NCI-H2171 treated with DMSO at 0.1 percent for 48 hours (cell line): ENCODE data around the gene ASIC4.

Experiments
- DNase-seq: peaks from one replicate; lab custom pipeline; 2025; lab: John Stamatoyannopoulos, UW

Gene ASIC4

GRCh38 chr2:219480004-219480403 lies 34.3 kb upstream of the ASIC4 start:
- DNase-seq, result no peak

- no peak for DNase-seq
These were observed 31.4 kb upstream of the ASIC4 start for GRCh38 chr2:219482674-219483405.

GRCh38 chr2:219483451-219484342 lies 30.6 kb upstream of the ASIC4 start:
- DNase-seq, result peak; percentile 20

- DNase-seq, result peak; percentile 29
These were observed 29.7 kb upstream of the ASIC4 start for GRCh38 chr2:219484343-219485200.

- no peak for DNase-seq
These were observed 29.1 kb upstream of the ASIC4 start for GRCh38 chr2:219485201-219485580.

GRCh38 chr2:219486380-219486959 lies 27.8 kb upstream of the ASIC4 start:
- DNase-seq, result no peak

GRCh38 chr2:219488149-219488843 lies 26.0 kb upstream of the ASIC4 start:
- DNase-seq, result no peak

- DNase-seq, result no peak
These were observed 25.5 kb upstream of the ASIC4 start for GRCh38 chr2:219488844-219489194.

- DNase-seq, result no peak
These were observed 25.0 kb upstream of the ASIC4 start for GRCh38 chr2:219489315-219489714.

- no peak for DNase-seq
These were observed 24.1 kb upstream of the ASIC4 start for GRCh38 chr2:219490186-219490585.

- no peak for DNase-seq
These were observed 23.6 kb upstream of the ASIC4 start for GRCh38 chr2:219490600-219491130.

- DNase-seq, result no peak
These were observed 22.9 kb upstream of the ASIC4 start for GRCh38 chr2:219491278-219491963.

- no peak for DNase-seq
These were observed 21.7 kb upstream of the ASIC4 start for GRCh38 chr2:219492575-219492974.

GRCh38 chr2:219493086-219493485 lies 21.2 kb upstream of the ASIC4 start:
- DNase-seq, result no peak

- no peak for DNase-seq
These were observed 19.2 kb upstream of the ASIC4 start for GRCh38 chr2:219494952-219495530.

GRCh38 chr2:219495531-219496122 lies 18.7 kb upstream of the ASIC4 start:
- peak; percentile 69 for DNase-seq

GRCh38 chr2:219496247-219496824 lies 17.9 kb upstream of the ASIC4 start:
- no peak for DNase-seq

GRCh38 chr2:219496825-219497494 lies 17.3 kb upstream of the ASIC4 start:
- no peak for DNase-seq
